Stimulated activated naive CD8-positive, alpha-beta T cell treated with anti-CD3 and anti-CD28 coated beads, Interleukin-15, Interleukin-2, amounts not matched to agents 100 U/mL and 50 U/mL, for 24 hours (primary cell): ENCODE measurements around the gene TSPAN14.
"Not testable (repeated sequence)": the region's sequence is repeated elsewhere in the genome, so short reads cannot be mapped to it uniquely, and the experiment has no call there.

Source experiments
- ATAC-seq: fragments of 150-1000 bp; cut with Tn5 transposase; one replicate; pipeline ENCODE4 v1.10.0; 2021
- DNase-seq: peaks from one replicate; pipeline ENCODE4 v3.0.0; 2021

Gene TSPAN14

DNA sequence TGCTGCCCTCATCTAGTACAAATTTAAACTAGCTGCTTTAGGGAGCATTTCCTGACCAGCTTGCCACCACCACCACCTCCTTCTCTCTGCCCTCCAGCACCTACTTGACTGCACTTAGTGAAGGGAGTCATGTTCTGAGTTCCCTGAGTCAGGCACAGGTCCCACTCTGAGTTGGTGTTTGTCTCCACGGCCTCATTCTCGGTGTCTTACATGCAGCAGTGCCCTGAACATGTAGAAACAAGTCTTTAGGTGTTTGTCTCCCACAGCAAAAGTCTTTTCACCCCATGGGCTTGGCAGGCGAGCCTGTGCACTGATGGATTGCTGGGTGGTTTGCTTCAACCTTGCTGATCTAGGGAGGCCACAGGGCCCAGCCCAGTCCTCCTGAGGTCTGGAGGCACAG lies 16.9 kb downstream of the TSPAN14 start:
- ATAC-seq (peak; percentile 12), DNase-seq (no peak)

- DNase-seq (peak; percentile 57), ATAC-seq (peak; percentile 44)
Measured at GRCh38 chr10:80471715-80472233, 17.7 kb downstream of the TSPAN14 start.

DNA sequence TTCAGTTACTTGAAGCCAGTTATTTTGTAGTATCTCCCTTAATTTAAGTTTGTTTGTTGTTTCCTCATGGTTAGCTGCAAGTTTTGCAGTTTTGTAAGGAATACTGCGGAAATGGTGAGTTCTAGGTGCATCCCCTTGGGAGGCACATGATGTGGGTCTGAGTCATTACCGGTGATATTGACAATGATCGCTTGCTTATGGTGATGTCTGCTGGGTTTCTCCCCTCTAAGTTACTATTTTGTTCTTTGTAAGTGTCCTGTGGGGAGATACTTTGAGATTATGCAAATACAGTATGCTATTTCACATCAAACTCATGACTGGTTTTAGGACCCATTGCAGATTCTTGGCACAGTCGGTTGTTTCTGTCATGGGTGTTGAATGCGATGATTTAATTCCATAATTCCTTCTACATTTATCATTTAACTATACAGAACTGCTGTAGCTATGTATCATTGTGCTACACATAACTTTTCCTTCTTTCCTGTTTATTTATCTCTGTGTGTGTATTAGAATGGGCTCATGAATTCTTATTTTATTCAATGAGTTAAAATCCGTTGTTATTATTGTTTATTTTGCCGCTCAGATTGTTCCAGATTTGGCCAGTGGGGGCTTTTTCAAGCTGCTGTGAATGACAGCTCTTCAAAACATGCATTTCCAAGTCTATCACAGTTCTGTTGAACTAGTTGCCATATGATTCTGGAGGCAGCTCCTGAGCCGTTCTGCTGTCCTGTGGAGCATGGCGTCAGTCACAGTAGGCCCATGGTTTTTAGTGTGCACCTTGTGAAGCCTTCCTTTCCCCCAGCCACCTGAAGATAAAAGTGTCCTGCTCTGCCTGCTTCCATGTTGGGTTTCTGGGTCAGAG lies 18.4 kb downstream of the TSPAN14 start:
- DNase-seq (no peak), ATAC-seq (peak; percentile 75)

DNA sequence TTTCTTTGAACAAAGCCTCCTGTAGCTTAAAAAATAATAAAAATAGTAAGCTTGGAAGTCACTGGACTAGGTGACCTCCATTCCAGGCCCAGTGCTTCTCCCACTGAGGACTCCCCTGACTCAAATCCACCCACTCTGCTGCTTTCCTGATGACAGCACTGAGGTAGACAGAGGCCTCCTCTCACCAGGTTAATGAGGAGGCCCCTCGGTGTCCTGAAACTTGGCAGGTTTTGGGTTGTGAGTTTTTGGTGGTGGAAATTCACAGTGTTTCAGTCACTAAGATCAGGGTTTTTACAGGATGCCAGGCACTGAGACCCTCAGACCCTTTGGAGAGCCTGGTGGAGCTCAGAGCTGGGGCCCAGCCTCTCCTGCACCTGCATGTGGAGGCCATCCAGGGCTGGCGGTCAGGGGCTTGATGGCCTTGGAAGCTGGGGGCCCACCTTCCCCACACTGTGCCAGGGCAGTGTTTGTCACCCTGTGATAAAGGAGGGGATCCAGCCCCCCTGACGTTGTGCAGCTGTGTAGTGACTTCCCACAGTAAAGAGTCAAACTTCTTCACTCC lies 19.1 kb downstream of the TSPAN14 start:
- DNase-seq: no peak

GRCh38 chr10:80473692-80474596 lies 19.8 kb downstream of the TSPAN14 start:
- DNase-seq: no peak

More for the DNA sequence above, 19.1 kb downstream of the TSPAN14 start:
- ATAC-seq: peak; percentile 11

GRCh38 chr10:80474597-80474910 lies 20.4 kb downstream of the TSPAN14 start:
- no peak for DNase-seq
- ATAC-seq: no peak

More at GRCh38 chr10:80473692-80474596, 19.8 kb downstream of the TSPAN14 start:
- ATAC-seq: no peak

DNA sequence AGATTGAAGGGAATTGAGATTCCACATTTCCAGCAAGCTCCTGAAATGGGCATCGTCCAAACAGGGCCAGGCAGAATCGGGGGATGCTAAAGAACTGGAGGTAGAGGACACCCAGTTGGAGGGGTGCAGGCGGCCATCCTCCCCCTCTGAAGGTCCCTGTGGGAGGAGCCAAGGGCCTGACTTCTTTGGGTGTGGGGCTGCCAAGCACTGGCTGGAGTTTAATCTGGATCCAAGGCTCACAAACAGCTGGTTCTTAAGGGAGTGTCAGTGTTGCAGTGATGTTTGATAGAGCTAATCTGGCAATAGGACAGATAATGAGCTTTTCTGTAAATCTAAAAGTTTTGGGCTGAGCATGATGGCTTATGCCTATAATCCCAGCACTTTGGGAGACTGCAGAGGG lies 20.8 kb downstream of the TSPAN14 start:
- DNase-seq: peak; percentile 0
- no peak for ATAC-seq

- ATAC-seq, DNase-seq: not testable (repeated sequence)
Measured at GRCh38 chr10:80475641-80476040, 21.5 kb downstream of the TSPAN14 start.

GRCh38 chr10:80476685-80477084 lies 22.6 kb downstream of the TSPAN14 start:
- DNase-seq: no peak
- ATAC-seq: no peak

GRCh38 chr10:80477813-80478212 lies 23.7 kb downstream of the TSPAN14 start:
- ATAC-seq (peak; percentile 83), DNase-seq (no peak)

DNA sequence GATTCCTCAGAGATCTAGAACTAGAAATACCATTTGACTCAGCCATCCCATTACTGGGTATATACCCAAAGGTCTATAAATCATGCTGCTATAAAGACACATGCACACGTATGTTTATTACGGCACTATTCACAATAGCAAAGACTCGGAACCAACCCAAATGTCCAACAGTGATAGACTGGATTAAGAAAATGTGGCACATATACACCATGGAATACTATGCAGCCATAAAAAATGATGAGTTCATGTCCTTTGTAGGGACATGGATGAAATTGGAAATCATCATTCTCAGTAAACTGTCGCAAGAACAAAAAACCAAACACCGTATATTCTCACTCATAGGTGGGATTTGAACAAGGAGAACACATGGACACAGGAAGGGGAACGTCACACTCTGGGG lies 26.3 kb downstream of the TSPAN14 start:
- not testable (repeated sequence) for ATAC-seq, DNase-seq

- ATAC-seq: no peak
- no peak for DNase-seq
Measured at GRCh38 chr10:80480852-80481251, 26.7 kb downstream of the TSPAN14 start.

DNA sequence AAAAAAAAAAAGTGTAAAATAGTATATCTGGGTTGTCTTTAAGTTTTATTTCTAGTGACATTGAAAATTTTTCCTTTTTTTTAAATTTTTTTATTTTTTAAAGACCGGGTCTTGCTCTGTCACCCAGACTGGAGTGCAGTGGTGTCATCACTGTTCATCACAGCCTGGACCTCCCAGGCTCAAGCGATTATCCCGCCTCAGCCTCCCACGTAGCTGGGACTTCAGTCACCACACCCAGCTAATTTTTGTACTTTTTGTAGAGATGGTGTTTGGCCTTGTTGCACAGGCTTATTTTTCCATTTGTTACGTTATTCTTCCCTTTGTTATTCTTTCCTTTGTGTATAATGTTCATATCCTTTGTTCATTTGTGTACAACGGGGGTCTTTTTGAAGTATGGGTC lies 30.1 kb downstream of the TSPAN14 start:
- DNase-seq (no peak), ATAC-seq (no peak)

- DNase-seq (no peak), ATAC-seq (no peak)
Measured at GRCh38 chr10:80484676-80485075, 30.6 kb downstream of the TSPAN14 start.

GRCh38 chr10:80485076-80485945 lies 31.2 kb downstream of the TSPAN14 start:
- ATAC-seq (peak; percentile 51), DNase-seq (no peak)

DNA sequence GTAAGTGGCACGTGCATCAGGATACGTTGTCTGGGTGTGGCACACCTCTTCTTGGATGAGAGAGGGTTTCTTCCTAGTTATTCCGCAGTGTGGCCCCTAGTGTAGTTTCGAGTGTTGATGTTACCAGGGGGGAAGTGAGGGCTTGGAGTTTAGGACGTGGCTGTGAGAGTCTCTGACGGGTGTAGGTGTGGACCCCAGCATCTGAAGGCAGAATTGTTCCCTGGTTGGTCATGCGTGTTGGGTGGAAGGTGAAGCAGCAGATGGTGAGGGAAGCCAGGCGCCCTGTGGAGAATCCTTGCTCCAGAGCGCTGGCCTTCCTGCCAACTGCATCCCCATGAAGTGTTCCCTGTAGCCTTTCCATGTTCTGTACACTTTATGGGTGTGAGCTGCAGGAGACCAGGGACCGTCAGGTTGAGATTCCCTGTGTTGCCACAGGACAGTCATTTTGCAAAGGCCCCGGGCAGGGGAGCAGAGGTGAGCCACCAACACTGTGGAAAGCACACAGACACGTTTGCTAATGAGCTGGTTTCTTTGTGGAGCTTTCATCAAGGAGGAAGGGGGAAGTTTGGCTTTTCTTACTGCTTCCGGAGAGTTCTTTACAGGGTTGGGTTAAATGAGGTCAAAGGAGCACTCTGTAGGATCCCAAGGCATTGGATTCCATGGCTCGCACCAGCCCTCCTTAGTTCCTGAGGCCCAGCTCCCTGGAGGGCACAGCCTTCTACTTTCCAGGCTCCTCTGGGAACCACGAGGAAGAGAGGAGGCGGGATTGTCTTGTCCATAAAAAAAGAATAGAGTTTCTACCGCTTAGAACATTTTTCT lies 32.0 kb downstream of the TSPAN14 start:
- peak; percentile 59 for DNase-seq
- peak; percentile 19 for ATAC-seq

DNA sequence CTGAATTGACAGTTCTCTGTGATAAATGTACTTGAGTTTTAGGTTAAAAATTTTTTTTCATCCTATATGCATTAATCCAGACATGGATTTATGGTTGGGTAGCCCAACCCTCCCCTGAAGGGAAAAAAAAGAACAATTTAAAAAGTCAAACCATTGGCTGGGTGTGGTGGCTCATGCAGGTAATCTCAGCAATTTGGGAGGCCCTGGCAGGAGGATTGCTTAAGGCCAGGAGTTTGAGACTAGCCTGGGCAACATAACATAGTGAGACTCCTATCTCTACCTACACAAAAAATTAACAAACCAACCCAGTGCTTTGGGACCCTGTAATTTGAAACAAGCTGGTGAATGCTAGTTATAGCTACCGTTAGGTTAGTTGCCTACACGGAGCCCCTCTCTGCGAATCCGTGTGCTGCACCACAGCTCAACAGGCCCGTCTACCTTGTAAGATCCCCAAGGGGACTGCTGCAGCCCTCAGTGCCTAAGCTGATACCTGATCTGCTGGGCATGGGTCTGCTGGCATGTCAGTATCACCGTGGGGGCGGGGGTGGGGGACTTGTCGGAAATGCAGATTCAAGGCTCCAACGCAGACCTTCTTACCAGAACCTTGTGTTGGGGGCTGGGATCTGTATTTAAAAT lies 32.8 kb downstream of the TSPAN14 start:
- ATAC-seq (no peak), DNase-seq (no peak)

- peak; percentile 0 for ATAC-seq
- DNase-seq: no peak
Measured at GRCh38 chr10:80487421-80487785, 33.3 kb downstream of the TSPAN14 start.

DNA sequence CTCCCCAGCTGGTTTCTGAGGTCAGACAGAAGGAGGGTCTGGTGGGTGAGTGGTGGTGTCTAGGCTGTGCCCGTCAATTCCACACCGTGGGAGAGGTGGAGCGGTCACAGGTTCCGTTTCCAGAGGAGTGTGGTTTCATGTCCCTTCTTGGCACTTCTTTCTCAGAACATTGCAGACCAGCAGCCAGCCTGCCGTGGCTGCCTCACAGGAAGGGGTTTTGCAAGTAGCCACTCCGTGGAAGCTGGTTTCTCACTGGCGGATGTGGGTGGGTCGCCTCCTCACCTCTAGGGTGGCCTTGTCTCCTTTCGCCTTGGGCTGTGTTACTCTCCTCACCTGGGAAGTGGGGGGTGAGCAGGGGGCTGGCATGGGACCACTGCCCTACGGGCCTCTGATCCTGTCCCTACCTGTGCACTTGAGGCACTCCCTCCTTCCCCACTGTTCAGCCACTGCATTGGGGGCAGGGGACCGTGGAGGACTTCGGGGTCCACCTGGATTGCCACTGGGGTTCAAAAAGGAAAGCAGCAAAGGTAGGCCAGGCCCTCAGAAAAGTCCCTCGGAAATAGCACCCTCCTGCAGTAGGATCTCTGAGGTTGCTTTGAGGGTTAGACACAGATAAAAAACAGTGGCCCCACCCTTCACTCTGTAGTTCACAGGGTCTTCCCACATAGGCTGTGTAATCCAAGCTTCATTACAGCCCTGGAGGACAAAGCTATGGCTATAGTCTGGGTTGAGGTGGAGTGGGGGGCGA lies 33.9 kb downstream of the TSPAN14 start:
- ATAC-seq (peak; percentile 41), DNase-seq (peak; percentile 65)
